Liver (tissue), 9 donors: Measurements from ENCODE around the gene HNRNPC. TPM values are rescaled to one million over a fixed set of nuclear protein-coding genes. Genes with fewer than 3 reads are reported as not detected.

ENCODE experiments used
- DNase-seq: peaks from one replicate; pipeline ENCODE4 v3.0.0-alpha.2; 2017; ENCODE audit warnings: low spot score
- H3K27ac ChIP-seq, 2 donors: one replicate each; pipeline ENCODE4 v1.7.0; 2013; ENCODE audit warnings: inconsistent platforms in 2 of 2, low read length in 2 of 2, control low read depth in 1 of 2, low read depth in 1 of 2, mild to moderate bottlenecking in 1 of 2
- H3K27me3 ChIP-seq, 4 donors: one replicate each; pipeline versions ENCODE4 v1.6.1 to v1.7.0; 2013; ENCODE audit warnings: low read length in 3 of 4, inconsistent platforms in 1 of 4, mild to moderate bottlenecking in 1 of 4, moderate library complexity in 1 of 4; ENCODE audit not compliant: control insufficient read depth in 4 of 4, insufficient read depth in 4 of 4
- H3K36me3 ChIP-seq, 4 donors: one replicate each; pipeline versions ENCODE4 v1.6.1 to v1.7.0; 2013; ENCODE audit warnings: low read length in 3 of 4, mild to moderate bottlenecking in 3 of 4, low read depth in 1 of 4, moderate library complexity in 1 of 4; ENCODE audit not compliant: control insufficient read depth in 4 of 4, insufficient read depth in 3 of 4
- H3K4me1 ChIP-seq, 4 donors: one replicate each; pipeline versions ENCODE4 v1.6.1 to v1.7.0; 2013; ENCODE audit warnings: low read length in 3 of 4, mild to moderate bottlenecking in 3 of 4, moderate library complexity in 1 of 4; ENCODE audit not compliant: control insufficient read depth in 4 of 4, insufficient read depth in 4 of 4
- H3K4me3 ChIP-seq, 3 donors: one replicate each; pipeline versions ENCODE4 v1.6.1 to v1.7.0; 2013; ENCODE audit warnings: low read length in 3 of 3, control low read depth in 1 of 3, low read depth in 1 of 3, mild to moderate bottlenecking in 1 of 3
- H3K9ac ChIP-seq, 2 donors: one replicate each; pipeline ENCODE4 v1.7.0; 2013; ENCODE audit warnings: low read length in 2 of 2, mild to moderate bottlenecking in 2 of 2, moderate library complexity in 2 of 2, control low read depth in 1 of 2, low read depth in 1 of 2
- H3K9me3 ChIP-seq, 4 donors: one replicate each; pipeline versions ENCODE4 v1.6.1 to v1.7.0; 2013; ENCODE audit warnings: low read length in 3 of 4; ENCODE audit not compliant: control insufficient read depth in 4 of 4
- CTCF ChIP-seq: fragments of 150-350 bp; IDR thresholded peaks from 2 replicates; pipeline ENCODE4 v1.5.1; 2017; ENCODE audit warnings: improper control_type of control experiment, low read depth, low read length; ENCODE audit not compliant: missing input control
- EGR1 ChIP-seq, 2 donors: IDR thresholded peaks; 2 replicates each; pipeline ENCODE4 v1.6.1; 2016 to 2018; ENCODE audit warnings: antibody characterized with exemption in 2 of 2, low read depth in 2 of 2
- FOXA1 ChIP-seq: IDR thresholded peaks from 2 replicates; pipeline ENCODE4 v1.6.1; 2016; ENCODE audit warnings: antibody characterized with exemption
- FOXA2 ChIP-seq: IDR thresholded peaks from 2 replicates; pipeline ENCODE4 v1.6.1; 2016; ENCODE audit warnings: antibody characterized with exemption
- GABPA ChIP-seq, 2 donors: IDR thresholded peaks in 1 of 2; conservative IDR thresholded peaks in 1 of 2; 2 replicates each; pipeline ENCODE4 v1.6.1; 2016; ENCODE audit warnings: antibody characterized with exemption in 2 of 2, mild to moderate bottlenecking in 1 of 2, moderate library complexity in 1 of 2
- HNF4A ChIP-seq, 2 donors: conservative IDR thresholded peaks; 2 replicates each; pipeline ENCODE4 v1.6.1; 2016; ENCODE audit warnings: antibody characterized with exemption in 2 of 2, mild to moderate bottlenecking in 2 of 2
- HNF4G ChIP-seq: IDR thresholded peaks from 2 replicates; pipeline ENCODE4 v1.6.1; 2016; ENCODE audit warnings: antibody characterized with exemption
- JUND ChIP-seq, 2 donors: IDR thresholded peaks; 2 replicates each; pipeline ENCODE4 v1.6.1; 2016; ENCODE audit warnings: antibody characterized with exemption in 2 of 2
- MAX ChIP-seq: IDR thresholded peaks from 2 replicates; pipeline ENCODE4 v1.6.1; 2016; ENCODE audit warnings: antibody characterized with exemption
- NR2F2 ChIP-seq: IDR thresholded peaks from 2 replicates; pipeline ENCODE4 v1.6.1; 2016; ENCODE audit warnings: antibody characterized with exemption
- RAD21 ChIP-seq, 2 donors: IDR thresholded peaks; 2 replicates each; pipeline ENCODE4 v1.6.1; 2016; ENCODE audit warnings: antibody characterized with exemption in 2 of 2, mild to moderate bottlenecking in 2 of 2
- REST ChIP-seq: IDR thresholded peaks from 2 replicates; pipeline ENCODE4 v1.6.1; 2016; ENCODE audit warnings: antibody characterized with exemption, mild to moderate bottlenecking
- RXRA ChIP-seq, 2 donors: IDR thresholded peaks; 2 replicates each; pipeline ENCODE4 v1.6.1; 2017 to 2018; ENCODE audit warnings: antibody characterized with exemption in 2 of 2, mild to moderate bottlenecking in 1 of 2
- SP1 ChIP-seq: IDR thresholded peaks from 2 replicates; pipeline ENCODE4 v1.6.1; 2018; ENCODE audit warnings: antibody characterized with exemption, mild to moderate bottlenecking
- TAF1 ChIP-seq: conservative IDR thresholded peaks from 2 replicates; pipeline ENCODE4 v1.6.1; 2016; ENCODE audit warnings: antibody characterized with exemption, mild to moderate bottlenecking
- YY1 ChIP-seq: IDR thresholded peaks from 2 replicates; pipeline ENCODE4 v1.6.1; 2016; ENCODE audit warnings: antibody characterized with exemption, mild to moderate bottlenecking
- WGBS: extraction: QIAGEN DNeasy Blood & Tissue Kit; methylation state at CpG from one replicate; pipeline ENCODE4 v1.1.7; 2013; 5-methylcytosine and 5-hydroxymethylcytosine counted together
- polyA plus RNA-seq, 2 donors: library from polyadenylated mRNA; stranded (reverse) in 1 of 2; unstranded in 1 of 2; fragments of 200-250 nt in 1 of 2; fragments of >200 nt in 1 of 2; fragmentation: Nextera tagmentation in 1 of 2; extraction: Ambion mirVana in 1 of 2; gene quantifications; one replicate each; pipeline versions ENCODE4 v1.2.1 to v1.2.3, GENCODE V29; 2013 to 2015
- total RNA-seq, 2 donors: library from RNA; depleted of rRNA; stranded (reverse); fragments of >200 nt; gene quantifications; one replicate each; pipeline ENCODE4 v1.2.3, GENCODE V29; 2014
- TF ChIP-seq, protein P1 (sequence below): IDR thresholded peaks from 2 replicates; pipeline ENCODE4 v1.6.1; 2016; ENCODE audit warnings: antibody characterized with exemption
- TF ChIP-seq, protein P2 (sequence below): IDR thresholded peaks from 2 replicates; pipeline ENCODE4 v1.6.1; 2016; ENCODE audit warnings: antibody characterized with exemption
- donor health status: healthy.
- donor health status: healthy.
- donor health status: healthy.
- donor health status: healthy.
- donor health status: healthy.

Gene HNRNPC
- total and polyA plus RNA-seq, 4 donors = 119 to 384 (median 270) TPM

DNA sequence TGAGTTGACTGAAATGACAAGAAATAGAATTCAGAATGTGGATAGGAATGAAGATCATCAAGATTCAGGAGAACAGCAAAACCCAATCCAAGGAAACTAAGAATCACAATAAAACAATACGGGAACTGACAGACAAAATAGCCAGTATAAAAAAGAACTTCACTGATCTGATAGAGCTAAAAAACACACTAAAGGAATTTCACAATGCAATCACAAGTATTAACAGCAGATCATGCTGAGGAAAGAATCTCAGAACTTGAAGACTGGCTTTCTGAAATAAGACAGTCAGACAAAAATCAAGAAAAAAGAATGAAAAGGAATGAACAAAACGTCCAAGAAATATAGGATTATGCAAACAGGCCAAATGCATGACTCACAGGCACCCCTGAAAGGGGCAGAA lies 98.1 kb downstream of the HNRNPC start:
- Histone ChIP-seq H3K36me3 (no peaks in the 10 kb centered on the region), H3K9ac (no peak overlapping the region), H3K4me3 (no peak overlapping the region), H3K27me3 (no peaks in the 10 kb centered on the region), H3K27ac (no peak overlapping the region), H3K9me3 (peaks cover 0 to 5% (median 0%) of the 10 kb centered on the region in 4 donors), H3K4me1 (no peaks in the 10 kb centered on the region)
- no peak for DNase-seq
- WGBS = 68% methylated on average over 2 of the region's 2 CpGs
- TF ChIP-seq HNF4G (no peak), FOXA2 (no peak), MAX (no peak), RXRA (IDR thresholded peaks at IDR 0.05) (no peak), YY1 (no peak), SP1 (no peak), GABPA (IDR thresholded peaks at IDR 0.05 in 1 of 2, conservative IDR thresholded peaks at IDR 0.05 in 1 of 2) (no peak), CTCF (no peak), JUND (IDR thresholded peaks at IDR 0.05) (no peak), HNF4A (conservative IDR thresholded peaks at IDR 0.05) (no peak), FOXA1 (no peak), NR2F2 (no peak), TAF1 (no peak), RAD21 (IDR thresholded peaks at IDR 0.05) (no peak), EGR1 (IDR thresholded peaks at IDR 0.05; ENCODE audit: low read depth in 2 of 2) (no peak)
- TF ChIP-seq, protein P1, sequence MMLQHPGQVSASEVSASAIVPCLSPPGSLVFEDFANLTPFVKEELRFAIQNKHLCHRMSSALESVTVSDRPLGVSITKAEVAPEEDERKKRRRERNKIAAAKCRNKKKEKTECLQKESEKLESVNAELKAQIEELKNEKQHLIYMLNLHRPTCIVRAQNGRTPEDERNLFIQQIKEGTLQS = no peak
- TF ChIP-seq, protein P2, sequence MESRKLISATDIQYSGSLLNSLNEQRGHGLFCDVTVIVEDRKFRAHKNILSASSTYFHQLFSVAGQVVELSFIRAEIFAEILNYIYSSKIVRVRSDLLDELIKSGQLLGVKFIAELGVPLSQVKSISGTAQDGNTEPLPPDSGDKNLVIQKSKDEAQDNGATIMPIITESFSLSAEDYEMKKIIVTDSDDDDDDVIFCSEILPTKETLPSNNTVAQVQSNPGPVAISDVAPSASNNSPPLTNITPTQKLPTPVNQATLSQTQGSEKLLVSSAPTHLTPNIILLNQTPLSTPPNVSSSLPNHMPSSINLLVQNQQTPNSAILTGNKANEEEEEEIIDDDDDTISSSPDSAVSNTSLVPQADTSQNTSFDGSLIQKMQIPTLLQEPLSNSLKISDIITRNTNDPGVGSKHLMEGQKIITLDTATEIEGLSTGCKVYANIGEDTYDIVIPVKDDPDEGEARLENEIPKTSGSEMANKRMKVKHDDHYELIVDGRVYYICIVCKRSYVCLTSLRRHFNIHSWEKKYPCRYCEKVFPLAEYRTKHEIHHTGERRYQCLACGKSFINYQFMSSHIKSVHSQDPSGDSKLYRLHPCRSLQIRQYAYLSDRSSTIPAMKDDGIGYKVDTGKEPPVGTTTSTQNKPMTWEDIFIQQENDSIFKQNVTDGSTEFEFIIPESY = no peak

DNA sequence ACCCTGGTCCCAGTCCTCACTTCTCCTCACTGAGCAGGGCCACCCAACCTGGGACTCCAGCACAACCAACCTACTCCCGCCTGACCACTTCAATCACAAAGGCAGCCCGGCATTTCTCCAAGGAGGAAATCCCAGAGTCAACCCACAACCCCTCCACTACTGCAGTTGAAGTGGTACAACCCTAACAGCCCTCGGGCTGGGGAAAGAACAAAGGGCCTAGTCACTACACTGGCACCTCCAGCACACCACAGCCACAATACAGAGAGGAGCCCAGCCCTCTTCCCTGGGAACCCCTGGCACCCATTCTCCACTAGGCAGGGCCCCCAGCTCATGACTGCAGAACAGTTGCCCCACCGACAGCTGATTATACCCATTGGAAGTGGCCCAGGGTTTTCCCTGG lies 99.7 kb downstream of the HNRNPC start:
- Histone ChIP-seq H3K9me3 (peaks cover 0 to 5% (median 0%) of the 10 kb centered on the region in 4 donors), H3K27ac (no peak overlapping the region), H3K36me3 (no peaks in the 10 kb centered on the region), H3K4me3 (no peak overlapping the region), H3K4me1 (no peaks in the 10 kb centered on the region), H3K9ac (no peak overlapping the region), H3K27me3 (no peaks in the 10 kb centered on the region)
- TF ChIP-seq RXRA (IDR thresholded peaks at IDR 0.05) (no peak), FOXA1 (no peak), RAD21 (IDR thresholded peaks at IDR 0.05) (no peak), NR2F2 (no peak), GABPA (IDR thresholded peaks at IDR 0.05 in 1 of 2, conservative IDR thresholded peaks at IDR 0.05 in 1 of 2) (no peak), SP1 (no peak), HNF4A (conservative IDR thresholded peaks at IDR 0.05) (no peak), HNF4G (no peak), REST (no peak), CTCF (no peak), EGR1 (IDR thresholded peaks at IDR 0.05; ENCODE audit: low read depth in 2 of 2) (no peak), JUND (IDR thresholded peaks at IDR 0.05) (no peak), YY1 (no peak), FOXA2 (no peak), MAX (no peak)
- TF ChIP-seq, protein P1 = no peak
- no peak for DNase-seq
- WGBS = 88% methylated on average over 4 of the region's 4 CpGs
